OCI-LY3 (cell line): ENCODE results near the gene UMAD1.

Experiments used
- EZH2phosphoT487 ChIP-seq: fragments of 200-600 bp; shearing (Covaris generic); IDR thresholded peaks from 2 replicates; pipeline ENCODE4 v1.6.1; 2018; ENCODE audit warnings: antibody characterized with exemption, mixed run types, low read depth
- TF ChIP-seq, protein P1 (sequence below): fragments of 200-600, 300-600 bp; sonication (generic); IDR thresholded peaks from 2 replicates; pipeline ENCODE4 v1.5.1; 2014; ENCODE audit warnings: antibody characterized with exemption, low read length, low read depth

DNA sequence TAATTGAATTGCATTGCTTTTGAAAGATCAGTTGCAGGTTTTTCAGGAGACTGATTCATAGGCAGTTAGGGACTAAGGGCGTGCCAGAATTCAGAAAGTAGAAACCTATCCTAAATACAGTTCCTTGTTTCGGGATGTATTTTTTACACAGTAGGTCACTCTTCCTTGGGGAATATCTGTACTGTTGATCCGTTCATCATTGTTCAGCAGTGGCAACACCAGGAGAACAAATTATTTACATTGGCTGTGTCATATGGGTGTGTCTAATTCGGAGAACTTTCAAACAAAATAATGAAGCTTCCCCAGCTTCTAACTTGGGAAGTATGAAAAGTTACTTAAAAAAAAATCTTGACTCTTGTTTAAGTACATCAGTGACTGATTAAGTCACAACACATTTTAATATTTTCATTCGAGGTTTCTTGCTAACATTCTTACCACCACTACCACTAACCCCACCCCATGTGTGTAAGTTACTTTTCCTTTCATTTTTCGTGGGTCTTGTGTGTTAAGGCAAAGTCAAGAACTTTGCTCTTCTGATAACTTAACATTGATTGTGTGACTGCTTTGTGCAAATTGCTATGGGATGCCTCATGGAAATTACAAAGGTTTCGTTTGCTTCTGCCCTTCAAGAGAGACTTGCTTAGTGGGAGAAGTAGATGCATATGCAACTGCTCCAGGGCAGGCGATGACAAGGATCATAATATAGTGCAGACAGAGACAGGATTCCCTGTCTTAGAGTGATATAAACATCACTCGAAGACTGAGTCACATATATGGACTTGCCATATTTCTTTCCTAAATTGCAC lies 121.6 kb downstream of the UMAD1 start:
- TF ChIP-seq, protein P1, sequence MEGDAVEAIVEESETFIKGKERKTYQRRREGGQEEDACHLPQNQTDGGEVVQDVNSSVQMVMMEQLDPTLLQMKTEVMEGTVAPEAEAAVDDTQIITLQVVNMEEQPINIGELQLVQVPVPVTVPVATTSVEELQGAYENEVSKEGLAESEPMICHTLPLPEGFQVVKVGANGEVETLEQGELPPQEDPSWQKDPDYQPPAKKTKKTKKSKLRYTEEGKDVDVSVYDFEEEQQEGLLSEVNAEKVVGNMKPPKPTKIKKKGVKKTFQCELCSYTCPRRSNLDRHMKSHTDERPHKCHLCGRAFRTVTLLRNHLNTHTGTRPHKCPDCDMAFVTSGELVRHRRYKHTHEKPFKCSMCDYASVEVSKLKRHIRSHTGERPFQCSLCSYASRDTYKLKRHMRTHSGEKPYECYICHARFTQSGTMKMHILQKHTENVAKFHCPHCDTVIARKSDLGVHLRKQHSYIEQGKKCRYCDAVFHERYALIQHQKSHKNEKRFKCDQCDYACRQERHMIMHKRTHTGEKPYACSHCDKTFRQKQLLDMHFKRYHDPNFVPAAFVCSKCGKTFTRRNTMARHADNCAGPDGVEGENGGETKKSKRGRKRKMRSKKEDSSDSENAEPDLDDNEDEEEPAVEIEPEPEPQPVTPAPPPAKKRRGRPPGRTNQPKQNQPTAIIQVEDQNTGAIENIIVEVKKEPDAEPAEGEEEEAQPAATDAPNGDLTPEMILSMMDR, result no peak
- TF ChIP-seq EZH2phosphoT487, result no peak
